HG02870 (cell line): Measurements from ENCODE around the gene STARD10.

ENCODE experiments used
- ATAC-seq: cut with Tn5 transposase; IDR thresholded peaks from one replicate; pipeline ENCODE4 v1.9.1; 2021; ENCODE audit warnings: mild to moderate bottlenecking, moderate library complexity; ENCODE audit not compliant: unreplicated experiment

The STARD10 gene

DNA sequence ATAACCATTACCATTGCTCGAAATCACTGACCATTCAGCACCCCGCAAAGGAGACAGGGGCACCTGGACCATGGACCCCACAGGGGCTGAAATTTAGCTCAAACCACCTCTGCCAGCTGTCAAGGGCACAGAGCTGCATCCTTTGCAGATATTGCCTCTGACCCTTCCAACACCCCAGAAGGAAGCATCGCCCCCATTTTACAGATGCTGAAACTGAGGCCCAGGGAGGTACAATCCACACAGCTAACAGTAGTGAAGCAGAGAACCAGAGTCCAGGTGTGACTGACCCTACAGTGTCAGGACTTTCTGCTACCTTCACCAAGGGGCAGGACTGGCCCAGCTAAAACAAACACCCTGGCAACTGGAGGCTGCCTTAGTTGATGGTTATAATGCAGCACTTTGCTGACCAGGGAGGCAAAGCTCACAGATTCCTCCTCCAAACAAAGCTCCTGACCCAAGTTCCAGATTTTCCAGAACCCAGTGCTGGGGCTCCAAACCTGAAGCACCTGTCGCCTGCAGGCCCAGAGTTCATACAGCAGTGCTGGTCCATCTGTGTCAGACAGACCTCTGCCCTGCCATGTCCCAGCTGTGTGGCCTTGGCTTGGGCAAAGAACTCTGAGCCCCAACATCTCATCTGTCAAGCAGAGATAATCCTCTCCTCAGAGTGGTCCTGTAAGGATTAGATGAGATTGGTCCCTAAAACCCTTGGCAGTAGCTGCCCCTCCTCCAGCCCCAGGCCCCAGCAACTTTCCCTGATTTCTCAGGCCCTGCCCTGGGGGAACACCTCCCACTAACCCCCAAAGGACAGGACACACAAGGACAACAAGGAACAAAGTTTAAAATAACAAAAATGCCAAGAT lies 26.4 kb downstream of the STARD10 start:
- no peak for ATAC-seq

DNA sequence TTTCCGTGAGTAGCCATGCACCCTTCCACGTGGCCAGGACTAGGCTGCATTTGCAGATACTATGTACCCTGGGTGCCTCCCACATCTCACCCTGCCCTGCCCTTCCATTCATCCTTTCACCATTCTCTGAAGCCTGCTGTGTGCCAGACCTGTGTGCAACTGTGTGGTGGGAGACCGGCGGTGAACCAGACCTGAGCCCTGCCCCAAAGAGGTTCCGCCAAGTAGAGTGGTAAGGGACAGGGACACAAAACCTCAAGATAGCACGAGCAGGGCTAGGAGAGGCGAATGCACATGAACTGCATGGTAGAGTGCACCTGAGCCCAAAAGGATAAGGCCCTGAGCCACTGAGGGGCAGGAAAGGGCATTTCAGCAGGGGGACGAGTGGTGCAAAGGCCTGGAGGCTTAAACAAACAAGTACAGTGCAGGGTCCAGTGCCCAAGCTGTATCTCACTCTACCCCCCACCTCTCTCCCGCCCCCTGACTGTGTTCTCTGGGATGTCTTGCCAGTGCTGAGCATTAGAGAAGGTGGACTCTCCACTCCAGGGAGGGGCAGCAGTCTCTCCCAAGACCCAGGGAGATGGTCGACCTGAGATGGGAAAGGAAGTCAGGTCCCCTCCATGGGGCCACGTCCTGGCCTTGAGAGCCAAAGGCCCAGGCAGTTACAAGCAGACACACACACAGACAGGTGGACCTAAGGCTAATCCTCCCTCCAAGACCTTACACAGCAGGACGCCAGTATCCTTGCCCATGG lies 27.5 kb downstream of the STARD10 start:
- ATAC-seq, result no peak

DNA sequence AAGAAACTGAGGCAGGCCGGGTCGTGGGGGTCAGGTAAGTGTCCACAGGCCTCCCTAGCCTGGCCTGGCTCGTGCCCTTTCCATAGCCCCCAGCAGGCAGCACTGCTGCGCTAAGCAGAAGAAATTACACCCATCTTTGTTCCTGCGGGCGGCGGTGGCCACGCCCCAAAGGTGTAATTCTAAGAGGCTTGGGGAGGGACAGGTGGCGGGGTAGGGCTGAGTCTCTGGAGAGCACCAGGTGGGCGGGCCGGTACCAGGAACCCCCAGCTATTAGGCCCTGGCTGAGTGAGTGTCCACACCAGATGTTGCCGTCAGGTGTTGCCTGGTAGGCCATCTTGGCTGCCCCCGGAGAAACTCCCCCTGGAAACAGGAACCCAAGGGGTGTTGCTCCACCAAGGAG lies 29.3 kb downstream of the STARD10 start:
- no peak for ATAC-seq

DNA sequence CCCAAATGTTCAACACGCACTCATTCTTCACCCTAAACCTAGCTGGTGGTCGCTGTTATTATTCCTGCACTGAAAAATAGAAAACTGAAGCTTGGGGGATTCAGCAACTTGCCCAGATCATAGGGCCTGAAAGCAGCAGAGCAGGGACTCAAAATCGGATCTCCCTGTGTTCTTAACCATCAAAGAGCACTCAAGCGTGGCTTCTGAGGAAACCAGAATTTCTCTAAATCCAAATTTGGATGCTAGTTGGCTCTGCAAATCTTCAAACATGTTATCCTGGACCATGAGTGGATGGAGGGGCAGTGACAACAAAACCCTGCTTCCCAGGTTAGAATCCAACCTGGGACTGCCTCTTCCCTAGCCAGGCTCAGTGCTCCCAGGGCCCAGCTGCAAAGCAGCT lies 30.0 kb downstream of the STARD10 start:
- ATAC-seq, result no peak

DNA sequence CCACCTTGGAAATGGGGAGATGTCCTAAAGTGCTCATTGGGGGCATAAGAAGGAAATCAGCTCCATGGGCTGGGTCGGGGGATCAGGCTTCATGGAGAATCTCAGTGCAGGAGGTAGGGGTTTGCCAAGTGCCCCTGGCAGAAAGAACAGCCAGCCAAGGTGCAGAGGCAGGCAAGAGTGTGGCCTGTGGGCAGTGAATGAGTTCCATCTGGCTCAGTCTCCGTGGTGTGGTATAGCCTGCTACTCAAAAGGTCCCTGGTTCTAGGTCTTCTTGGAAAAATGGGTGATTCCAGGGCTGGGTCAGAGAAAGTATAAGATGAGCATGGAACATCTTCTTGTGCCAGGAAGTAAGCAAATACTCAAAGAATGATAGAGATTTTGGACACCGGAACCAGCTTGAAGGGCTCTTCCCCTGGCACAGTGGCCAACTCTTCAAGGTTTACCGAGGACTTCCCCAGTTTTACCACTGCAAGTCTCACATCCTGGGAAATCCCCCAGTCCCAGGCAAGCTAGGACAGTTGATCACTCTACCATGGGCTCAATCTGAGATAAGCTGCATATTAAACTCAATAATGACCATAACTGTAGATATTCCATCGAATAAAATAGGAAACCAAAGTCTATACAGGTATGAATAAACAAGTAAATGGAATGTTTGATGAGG lies 31.1 kb downstream of the STARD10 start:
- no peak for ATAC-seq

DNA sequence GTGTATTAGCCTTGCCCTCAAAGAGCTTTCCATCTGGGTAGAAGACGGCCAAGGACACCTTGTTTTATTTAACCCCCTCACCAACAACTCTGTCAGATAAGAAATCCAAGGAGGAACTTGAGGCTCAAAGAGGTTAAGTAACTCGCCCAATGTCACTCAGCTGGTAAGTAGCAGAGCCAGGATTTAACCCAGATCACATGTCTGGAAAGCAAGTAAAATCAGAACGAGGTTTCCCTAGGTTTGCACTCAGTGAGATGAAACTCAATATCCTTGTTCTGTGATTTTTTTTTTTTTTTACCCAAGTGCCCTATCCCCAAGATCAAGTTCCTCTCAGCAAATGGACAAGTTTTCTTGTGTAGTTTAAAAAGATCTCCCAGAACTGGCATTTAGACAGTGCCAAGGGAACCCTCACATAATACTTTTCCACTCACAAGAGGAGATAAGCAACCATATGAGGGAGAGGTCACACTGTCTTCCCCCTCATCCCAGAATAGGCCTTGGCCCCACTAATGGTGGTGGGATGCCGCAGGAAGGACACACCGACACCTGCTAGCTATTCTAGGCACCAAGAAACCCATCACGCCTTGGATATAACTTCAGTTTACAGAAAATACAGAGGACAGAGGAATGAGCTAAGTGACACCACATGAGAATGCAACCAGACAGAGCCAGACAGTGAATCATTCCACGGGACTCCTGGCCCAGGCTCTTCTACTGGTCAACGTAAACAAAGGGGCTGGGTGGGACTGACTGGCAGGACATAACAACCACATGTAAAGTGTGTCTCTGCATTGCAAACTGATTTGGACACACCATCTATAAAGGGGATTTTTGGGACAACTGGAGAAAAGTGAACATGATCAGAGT lies 33.1 kb downstream of the STARD10 start:
- ATAC-seq, result no peak

DNA sequence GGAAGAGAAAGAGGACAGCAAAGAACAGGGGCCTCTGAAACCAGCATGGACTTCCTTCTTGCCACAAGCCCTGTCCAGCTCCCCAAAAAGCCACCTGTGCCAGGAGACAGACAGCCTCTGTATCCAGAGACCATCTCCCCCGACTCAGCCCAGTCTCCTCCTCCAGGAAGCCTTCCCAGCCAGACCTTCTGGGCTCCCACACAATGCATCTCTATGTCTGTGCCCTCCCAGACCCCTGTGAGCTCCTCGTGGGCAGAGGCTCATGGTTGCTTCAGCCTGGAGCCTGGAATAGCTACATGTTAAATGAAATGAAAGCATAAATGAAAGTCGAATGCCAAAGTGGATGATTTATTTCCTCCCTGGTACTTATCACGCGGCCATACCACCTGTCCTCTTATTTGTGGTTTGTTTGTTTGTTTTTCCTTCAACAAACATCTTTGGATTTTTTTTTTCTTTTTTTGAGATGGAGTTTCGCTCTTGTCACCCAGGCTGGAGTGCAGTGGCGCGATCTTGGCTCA lies 34.3 kb downstream of the STARD10 start:
- no peak for ATAC-seq

DNA sequence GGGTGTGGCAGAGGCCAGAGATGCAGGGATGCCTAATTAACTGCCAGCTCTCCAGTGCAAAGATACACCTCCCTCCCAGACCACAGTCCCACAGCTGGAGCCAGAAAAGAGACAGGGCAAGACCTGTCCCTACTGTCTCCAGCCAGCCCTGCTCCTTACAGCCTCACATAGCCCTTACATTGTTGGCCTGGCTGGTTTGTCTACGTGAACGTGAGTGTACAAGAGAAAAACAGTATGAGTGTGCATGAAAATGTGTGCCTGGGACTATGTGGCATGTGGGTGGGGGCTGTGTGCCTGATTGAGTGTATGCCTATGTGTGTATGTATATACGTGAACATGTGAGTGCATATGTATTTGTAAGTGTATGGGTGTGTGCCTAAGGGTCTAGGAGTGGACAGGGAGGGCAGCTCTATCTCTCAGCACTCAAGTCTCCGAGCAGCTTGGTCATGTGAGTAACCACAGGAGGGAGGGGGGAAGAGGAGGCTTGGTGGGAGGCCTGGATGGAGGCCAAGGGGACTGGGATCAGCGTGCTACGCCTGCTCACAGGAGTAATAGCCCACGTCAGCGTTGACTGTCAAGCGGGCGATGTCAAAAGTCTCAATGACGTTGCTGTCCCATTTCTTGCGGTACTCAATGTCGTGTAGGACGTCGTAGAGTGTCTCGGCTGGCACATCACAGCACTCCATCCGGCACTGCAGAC lies 35.0 kb downstream of the STARD10 start:
- no peak for ATAC-seq

DNA sequence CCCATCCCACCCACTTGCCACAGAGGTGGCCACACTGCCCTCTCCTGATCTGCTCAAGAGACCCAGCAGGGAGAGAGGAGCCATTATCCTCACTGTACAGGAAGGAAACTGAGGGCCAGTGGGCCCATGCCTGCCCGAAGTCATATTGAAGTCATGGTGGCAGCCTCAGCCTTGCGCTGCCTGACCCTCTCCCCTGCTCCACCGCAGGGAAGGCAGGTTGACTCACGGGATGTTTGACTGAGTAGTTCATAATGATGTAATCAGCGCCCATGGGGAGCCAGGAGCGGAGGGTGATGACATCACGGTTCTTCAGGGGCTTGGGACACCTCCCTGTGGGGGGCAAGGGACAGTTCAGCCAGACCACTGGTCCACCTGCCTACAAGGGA lies 35.5 kb downstream of the STARD10 start:
- ATAC-seq, result no peak

DNA sequence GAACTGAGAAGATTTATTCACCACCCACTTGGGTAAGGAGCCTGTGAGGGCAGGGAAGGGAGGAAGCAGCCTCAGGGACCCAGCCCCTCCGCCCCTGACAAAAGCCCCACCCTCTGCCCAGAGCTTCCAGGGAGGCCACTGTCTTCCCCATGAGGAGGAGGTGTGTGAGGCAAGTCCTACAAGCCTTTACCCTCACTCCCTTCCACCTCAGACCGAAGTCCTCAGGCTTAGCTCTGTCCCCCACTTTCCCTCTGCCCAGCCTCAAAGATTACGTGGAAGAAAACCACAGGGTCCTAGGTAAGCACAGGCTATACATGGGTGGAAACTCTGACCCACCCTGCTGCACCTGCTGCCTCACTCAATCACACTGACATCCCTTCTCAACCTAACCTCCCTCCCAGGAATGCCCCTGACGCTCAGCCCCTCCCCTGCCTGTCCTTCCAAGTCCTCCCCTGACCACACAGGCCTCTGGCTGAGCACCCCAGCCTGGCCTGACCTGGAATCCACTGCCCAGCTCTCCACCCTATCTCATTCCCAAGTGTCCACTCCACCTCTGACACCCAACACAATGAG lies 38.0 kb downstream of the STARD10 start:
- ATAC-seq, result no peak

DNA sequence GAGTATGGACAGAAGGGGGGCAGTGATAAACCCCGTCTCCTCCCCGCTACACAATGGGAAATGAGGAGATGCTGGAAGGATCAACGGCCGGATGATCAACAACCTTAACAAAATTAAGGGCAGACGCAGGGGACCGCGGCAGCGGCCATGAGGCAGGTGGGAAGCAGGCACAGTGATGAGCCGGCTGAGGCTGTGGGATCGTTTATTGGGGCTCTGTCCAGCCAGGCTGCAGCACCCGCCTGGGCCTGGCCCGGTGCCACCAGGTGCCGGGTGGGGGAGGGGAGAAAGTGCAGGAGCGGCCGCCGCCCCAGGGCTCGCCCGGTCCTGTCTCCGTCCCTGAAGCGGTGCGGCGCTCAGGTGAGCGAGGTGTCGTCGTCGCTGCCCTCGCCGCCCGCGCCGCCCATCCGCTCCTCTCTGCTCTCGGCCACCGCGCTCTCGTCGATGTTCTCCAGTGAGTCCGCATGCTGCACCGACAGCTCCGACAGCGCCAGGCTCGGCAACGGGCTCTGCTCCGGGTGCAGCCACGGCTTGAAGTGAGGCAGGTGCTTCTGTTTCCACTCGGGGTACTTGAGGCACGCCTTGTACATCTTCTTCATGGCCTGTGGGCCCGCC lies 39.2 kb downstream of the STARD10 start:
- ATAC-seq, result no peak

DNA sequence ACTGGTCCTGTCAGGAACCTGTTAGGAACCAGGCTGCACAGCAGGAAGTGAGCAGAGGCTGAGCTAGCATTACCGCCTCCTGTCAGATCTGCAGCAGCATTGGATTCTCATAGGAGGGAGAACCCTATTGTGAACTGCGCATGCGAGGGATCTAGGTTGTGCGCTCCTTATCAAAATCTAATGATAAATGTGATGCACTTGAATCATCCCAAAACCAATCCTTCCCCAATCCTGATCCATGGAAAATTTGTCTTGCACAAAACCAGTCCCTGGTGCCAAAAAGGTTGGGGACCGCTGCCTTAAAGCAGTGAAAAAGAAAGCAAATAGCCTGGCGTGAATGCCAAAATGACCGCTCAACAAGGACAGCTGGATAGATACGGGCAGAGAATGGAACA lies 39.7 kb downstream of the STARD10 start:
- no peak for ATAC-seq

DNA sequence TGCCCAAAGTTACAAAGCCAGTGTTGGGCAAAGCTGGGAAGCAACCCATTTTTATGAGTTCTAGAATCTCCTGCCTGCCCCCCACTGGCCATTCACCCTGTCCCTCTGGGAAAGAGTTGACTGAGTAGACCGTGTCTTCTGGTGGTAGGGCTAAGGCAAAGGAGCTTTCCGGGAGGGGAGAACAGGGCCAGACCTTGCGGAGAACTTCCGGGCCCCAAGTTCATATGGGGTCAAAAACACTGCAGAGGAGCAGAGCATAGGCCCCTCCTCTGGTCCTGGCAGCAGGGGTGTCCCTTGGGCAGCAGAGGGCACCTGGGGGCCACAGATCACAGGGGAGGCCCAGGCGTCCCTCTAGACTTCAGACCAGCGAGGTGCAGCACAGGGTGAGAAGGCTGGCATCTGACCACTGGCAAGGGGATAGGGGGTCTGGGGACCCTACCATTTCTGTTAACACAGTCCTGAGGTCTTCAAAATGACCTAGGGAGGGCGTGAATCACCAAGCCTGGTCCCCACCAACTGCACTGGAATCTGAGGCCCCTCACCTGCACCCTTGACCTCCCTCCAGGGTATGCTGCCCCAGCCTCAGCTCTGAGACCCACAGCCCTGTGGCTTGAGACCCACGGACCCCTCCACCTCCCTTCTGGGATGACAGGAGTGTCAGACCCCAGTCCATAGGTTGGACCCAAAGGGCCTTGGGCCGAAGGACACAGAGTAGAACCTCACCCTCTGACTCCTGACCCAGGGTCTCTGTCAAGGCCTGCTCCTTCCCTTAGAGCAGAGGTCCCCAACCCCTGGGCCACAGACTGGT lies 40.3 kb downstream of the STARD10 start:
- no peak for ATAC-seq

DNA sequence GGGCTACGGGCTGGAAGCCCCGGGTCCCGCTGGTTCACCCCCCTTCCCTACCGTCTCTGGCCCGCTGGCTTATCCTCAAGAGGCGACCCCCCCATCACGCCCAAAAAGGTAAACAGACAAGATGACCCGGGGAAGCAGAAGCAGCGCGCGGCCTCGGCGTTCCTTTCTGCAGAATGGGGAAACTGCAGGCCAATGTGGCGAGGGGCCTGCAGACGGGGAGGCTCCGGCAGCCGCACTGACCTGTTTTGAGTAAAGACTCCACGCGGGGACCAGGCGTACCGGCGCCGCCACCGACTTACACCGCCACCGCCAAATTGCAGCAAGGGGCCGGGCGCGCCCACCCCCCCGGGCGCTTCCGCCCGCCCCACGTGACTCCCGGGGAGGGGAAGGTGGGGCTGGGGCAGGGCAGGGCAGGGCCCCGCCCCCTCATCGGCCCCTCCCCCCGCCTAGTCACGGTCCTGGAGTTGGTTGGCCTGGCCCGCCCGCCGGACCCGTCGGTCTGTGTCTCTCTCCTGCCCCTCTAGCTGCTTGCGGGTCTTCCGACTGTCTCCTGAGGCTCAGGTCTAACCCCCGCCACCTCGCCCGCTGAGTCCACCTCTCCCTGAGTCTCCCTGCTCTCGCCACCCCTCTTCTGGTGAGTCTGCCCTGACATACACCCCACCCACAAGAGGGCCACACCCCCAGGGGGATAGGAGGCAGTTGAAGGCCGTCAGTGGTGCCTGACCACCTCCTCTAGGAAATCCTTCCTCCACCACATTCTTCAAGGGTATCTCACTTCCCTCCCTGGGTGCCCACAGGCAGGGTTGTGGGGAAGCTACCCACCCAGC lies 41.5 kb downstream of the STARD10 start, which contains the start of gene ARAP1:
Gene ARAP1, minus strand, starts transcription at position 321 of the 827 bp plus-strand sequence. CDS start 25,280 bp downstream, outside the sequence.
- peak; percentile 68 for ATAC-seq

DNA sequence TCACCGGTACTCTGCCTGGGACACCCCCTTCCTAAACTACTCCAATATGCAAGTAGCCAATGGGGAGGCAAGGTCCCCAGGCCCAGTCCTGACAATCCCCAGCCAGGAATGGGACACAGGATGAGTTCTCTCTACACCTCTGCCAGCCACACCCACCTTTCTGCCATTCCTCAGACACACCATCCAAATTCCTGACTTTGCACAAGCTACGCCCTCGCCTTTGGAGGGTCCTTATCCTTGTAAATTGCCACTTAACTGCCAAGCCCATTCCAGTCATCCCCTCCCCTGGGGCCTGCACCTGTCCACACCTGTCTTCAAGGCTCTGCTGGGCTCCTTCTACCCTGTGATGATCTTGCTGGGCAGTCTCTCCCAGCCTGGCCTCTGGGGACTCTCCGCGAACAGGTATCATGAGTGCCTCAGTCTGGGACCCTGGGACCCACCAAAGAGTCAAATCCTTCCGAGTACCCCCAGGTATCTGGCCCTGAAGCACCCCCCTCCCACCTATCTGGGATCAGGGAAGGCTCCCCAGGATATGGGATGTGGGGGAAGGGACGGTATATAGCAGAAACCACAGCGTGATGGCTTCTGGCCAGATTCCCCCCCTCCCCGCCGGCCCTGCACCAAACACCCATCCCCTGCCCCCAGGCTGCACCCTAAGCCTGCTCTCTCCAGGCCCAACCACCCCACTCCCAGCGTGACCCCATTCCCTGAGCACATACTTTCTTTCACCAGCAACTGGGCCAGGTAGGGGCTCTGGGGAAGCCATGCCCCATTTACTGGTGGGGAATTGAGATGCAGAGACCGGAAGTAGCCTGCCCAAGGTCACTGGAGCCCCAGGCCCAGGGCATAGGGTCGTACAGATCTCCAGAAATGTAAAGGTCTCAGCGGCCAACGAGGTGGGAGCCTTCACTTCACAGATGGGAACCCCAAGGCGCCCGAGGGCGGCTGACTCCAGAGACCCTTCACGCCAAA lies 42.4 kb downstream of the STARD10 start:
- ATAC-seq, result no peak

DNA sequence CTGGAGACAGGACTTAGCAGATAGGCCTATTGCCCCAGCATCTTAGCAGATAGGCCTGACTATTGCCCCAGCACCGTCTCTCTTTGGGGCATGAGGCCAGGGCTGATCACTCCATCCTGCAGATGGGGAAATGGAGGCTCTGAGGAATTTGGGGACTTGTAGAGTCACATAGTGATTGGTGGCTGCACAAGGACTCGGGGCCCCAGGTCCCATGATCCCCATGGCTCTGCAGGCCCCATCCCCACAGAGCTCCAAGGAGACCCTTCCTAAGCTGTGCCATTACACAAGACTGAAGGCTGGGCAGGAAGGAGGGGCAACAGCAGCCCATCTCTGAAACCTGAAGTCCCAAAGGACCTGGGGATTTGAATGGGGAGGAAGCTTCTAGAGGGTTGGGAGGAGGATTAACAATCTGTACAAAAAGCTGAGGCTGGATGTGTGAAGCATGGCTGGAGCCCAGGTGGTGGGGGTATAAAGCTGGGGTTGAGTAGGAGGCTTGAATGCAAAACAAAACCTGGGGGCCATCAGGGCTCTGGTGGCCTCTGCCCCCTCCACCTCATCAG lies 43.2 kb downstream of the STARD10 start:
- ATAC-seq, result no peak
